ENCODE data around the gene TLN1. TPM values are rescaled to one million over a fixed set of nuclear protein-coding genes. Genes with fewer than 3 reads are reported as not detected.

Gene TLN1
- total RNA-seq, 2 experiments from 2014 or later, result 98.8 to 177 TPM

- intact Hi-C loops (cut with micrococcal nuclease; ENCODE audit: unreplicated experiment), result no loop called here
- H2AFZ ChIP-seq (ENCODE audit: low read length), result no peak overlapping the region
- H3K4me3 ChIP-seq (ENCODE audit: low read depth, low read length, poor library complexity, severe bottlenecking), result no peak overlapping the region
- CTCF ChIA-PET (ENCODE audit: unreplicated experiment), result no interaction called here
- BruUV-seq (replicated peaks), result no TSS peak
- H3K79me2 ChIP-seq (ENCODE audit: insufficient read depth, low read depth, low read length), result no peaks in the 10 kb centered on the region
- H3K36me3 ChIP-seq (ENCODE audit: insufficient read depth, low read length), result peaks cover 96% of the 10 kb centered on the region
- no peaks in the 10 kb centered on the region for H3K9me2 ChIP-seq (ENCODE audit: insufficient read depth, low read length)
- H3K9me3 ChIP-seq (ENCODE audit: low read length), result no peaks in the 10 kb centered on the region
- no peak for TF ChIP-seq EZH2phosphoT487 (IDR thresholded peaks at IDR 0.05; ENCODE audit: borderline replicate concordance, low read depth, low read length)
- TF ChIP-seq, protein P1, sequence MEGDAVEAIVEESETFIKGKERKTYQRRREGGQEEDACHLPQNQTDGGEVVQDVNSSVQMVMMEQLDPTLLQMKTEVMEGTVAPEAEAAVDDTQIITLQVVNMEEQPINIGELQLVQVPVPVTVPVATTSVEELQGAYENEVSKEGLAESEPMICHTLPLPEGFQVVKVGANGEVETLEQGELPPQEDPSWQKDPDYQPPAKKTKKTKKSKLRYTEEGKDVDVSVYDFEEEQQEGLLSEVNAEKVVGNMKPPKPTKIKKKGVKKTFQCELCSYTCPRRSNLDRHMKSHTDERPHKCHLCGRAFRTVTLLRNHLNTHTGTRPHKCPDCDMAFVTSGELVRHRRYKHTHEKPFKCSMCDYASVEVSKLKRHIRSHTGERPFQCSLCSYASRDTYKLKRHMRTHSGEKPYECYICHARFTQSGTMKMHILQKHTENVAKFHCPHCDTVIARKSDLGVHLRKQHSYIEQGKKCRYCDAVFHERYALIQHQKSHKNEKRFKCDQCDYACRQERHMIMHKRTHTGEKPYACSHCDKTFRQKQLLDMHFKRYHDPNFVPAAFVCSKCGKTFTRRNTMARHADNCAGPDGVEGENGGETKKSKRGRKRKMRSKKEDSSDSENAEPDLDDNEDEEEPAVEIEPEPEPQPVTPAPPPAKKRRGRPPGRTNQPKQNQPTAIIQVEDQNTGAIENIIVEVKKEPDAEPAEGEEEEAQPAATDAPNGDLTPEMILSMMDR (conservative IDR thresholded peaks at IDR 0.05; ENCODE audit: low read length), result no peak
- no peak overlapping the region for H3K27ac ChIP-seq (ENCODE audit: low read depth, low read length, poor library complexity, severe bottlenecking)
- DNase-seq (ENCODE audit: low spot score), result no peak
- H4K20me1 ChIP-seq (ENCODE audit: insufficient read depth, low read length), result no peaks in the 10 kb centered on the region
- H3K4me1 ChIP-seq (ENCODE audit: insufficient read depth, low read length, poor library complexity, severe bottlenecking), result no peaks in the 10 kb centered on the region
- POLR2A ChIA-PET, result no interaction called here
- no peak overlapping the region for H3K4me2 ChIP-seq (ENCODE audit: low read length)
Observed at GRCh38 chr9:35706951-35707350, 25.0 kb downstream of the TLN1 start.

- H3K36me3 ChIP-seq (ENCODE audit: insufficient read depth, low read length), result peaks cover 96% of the 10 kb centered on the region
- no peaks in the 10 kb centered on the region for H3K4me1 ChIP-seq (ENCODE audit: insufficient read depth, low read length, poor library complexity, severe bottlenecking)
- no peak for DNase-seq (ENCODE audit: low spot score)
- no peak for TF ChIP-seq EZH2phosphoT487 (IDR thresholded peaks at IDR 0.05; ENCODE audit: borderline replicate concordance, low read depth, low read length)
- TF ChIP-seq, protein P1 (conservative IDR thresholded peaks at IDR 0.05; ENCODE audit: low read length), result no peak
- H3K9me2 ChIP-seq (ENCODE audit: insufficient read depth, low read length), result no peaks in the 10 kb centered on the region
- H3K4me2 ChIP-seq (ENCODE audit: low read length), result no peak overlapping the region
- ChIA-PET POLR2A (no interaction called here), CTCF (ENCODE audit: unreplicated experiment) (no interaction called here)
- no peak overlapping the region for H2AFZ ChIP-seq (ENCODE audit: low read length)
- intact Hi-C loops (cut with micrococcal nuclease; ENCODE audit: unreplicated experiment), result no loop called here
- no peak overlapping the region for H3K4me3 ChIP-seq (ENCODE audit: low read depth, low read length, poor library complexity, severe bottlenecking)
- BruUV-seq (replicated peaks), result TSS peak; percentile 71
- no peaks in the 10 kb centered on the region for H4K20me1 ChIP-seq (ENCODE audit: insufficient read depth, low read length)
- no peaks in the 10 kb centered on the region for H3K79me2 ChIP-seq (ENCODE audit: insufficient read depth, low read depth, low read length)
- H3K27ac ChIP-seq (ENCODE audit: low read depth, low read length, poor library complexity, severe bottlenecking), result no peak overlapping the region
- H3K9me3 ChIP-seq (ENCODE audit: low read length), result no peaks in the 10 kb centered on the region
Observed at GRCh38 chr9:35705836-35706430, 26.1 kb downstream of the TLN1 start.

GRCh38 chr9:35705372-35705771 is 26.6 kb downstream of the TLN1 start:
- Histone ChIP-seq H3K4me3 (ENCODE audit: low read depth, low read length, poor library complexity, severe bottlenecking) (no peak overlapping the region), H3K27ac (ENCODE audit: low read depth, low read length, poor library complexity, severe bottlenecking) (no peak overlapping the region), H4K20me1 (ENCODE audit: insufficient read depth, low read length) (no peaks in the 10 kb centered on the region), H3K9me2 (ENCODE audit: insufficient read depth, low read length) (no peaks in the 10 kb centered on the region), H3K4me1 (ENCODE audit: insufficient read depth, low read length, poor library complexity, severe bottlenecking) (no peaks in the 10 kb centered on the region), H3K36me3 (ENCODE audit: insufficient read depth, low read length) (peaks cover 96% of the 10 kb centered on the region), H2AFZ (ENCODE audit: low read length) (no peak overlapping the region), H3K79me2 (ENCODE audit: insufficient read depth, low read depth, low read length) (no peaks in the 10 kb centered on the region), H3K4me2 (ENCODE audit: low read length) (no peak overlapping the region), H3K9me3 (ENCODE audit: low read length) (no peaks in the 10 kb centered on the region)
- intact Hi-C loops (cut with micrococcal nuclease; ENCODE audit: unreplicated experiment), result no loop called here
- no peak for DNase-seq (ENCODE audit: low spot score)
- TF ChIP-seq EZH2phosphoT487 (IDR thresholded peaks at IDR 0.05; ENCODE audit: borderline replicate concordance, low read depth, low read length), result no peak
- TF ChIP-seq, protein P1 (conservative IDR thresholded peaks at IDR 0.05; ENCODE audit: low read length), result no peak
- no TSS peak for BruUV-seq (replicated peaks)
- POLR2A ChIA-PET, result no interaction called here
- CTCF ChIA-PET (ENCODE audit: unreplicated experiment), result interaction anchor here (0.9 kb wide), 1 partner anchor 9 kb away, joined by 3 read pairs; no protein-coding TSS in a partner anchor

Measured in OCI-LY7 (cell line).